Smooth muscle cell (in vitro differentiated cells): ENCODE data around the gene FSTL4. TPM values are rescaled to one million over a fixed set of nuclear protein-coding genes. Genes with fewer than 3 reads are reported as not detected.
"Not testable (repeated sequence)": the region's sequence is repeated elsewhere in the genome, so short reads cannot be mapped to it uniquely, and the experiment has no call there.

Source experiments
- DNase-seq: peaks from one replicate; lab custom pipeline; 2025; ENCODE audit not compliant: unreplicated experiment; lab: John Stamatoyannopoulos, UW
- H2AFZ ChIP-seq: fragments of 200-600 bp; sonication (generic); 2 replicates; pipeline ENCODE4 v1.6.0; 2016; ENCODE audit warnings: antibody characterized with exemption, low read depth, mild to moderate bottlenecking
- H3F3A ChIP-seq: fragments of 200-600 bp; sonication (generic); 2 replicates; pipeline ENCODE4 v1.6.0; 2017; ENCODE audit warnings: antibody characterized with exemption, low read depth
- H3K27ac ChIP-seq: fragments of 200-600 bp; sonication (generic); 2 replicates; pipeline ENCODE4 v1.5.1; 2016; ENCODE audit warnings: low read depth, mild to moderate bottlenecking
- H3K27me3 ChIP-seq: fragments of 200-600 bp; sonication (generic); 2 replicates; pipeline ENCODE4 v1.6.1; 2016; ENCODE audit warnings: low read depth, mild to moderate bottlenecking
- H3K36me3 ChIP-seq: fragments of 200-600 bp; sonication (generic); 2 replicates; pipeline ENCODE4 v1.5.1; 2016; ENCODE audit warnings: low read depth
- H3K4me1 ChIP-seq: fragments of 200-600 bp; sonication (generic); 2 replicates; pipeline ENCODE4 v1.5.1; 2016; ENCODE audit warnings: low read depth
- H3K4me2 ChIP-seq: fragments of 200-600 bp; sonication (generic); 2 replicates; pipeline ENCODE4 v1.6.0; 2016; ENCODE audit warnings: mild to moderate bottlenecking
- H3K4me3 ChIP-seq: fragments of 200-600 bp; sonication (generic); 2 replicates; pipeline ENCODE4 v1.5.1; 2016; ENCODE audit warnings: mild to moderate bottlenecking
- H3K79me2 ChIP-seq: fragments of 200-600 bp; sonication (generic); 2 replicates; pipeline ENCODE4 v1.6.0; 2016; ENCODE audit warnings: low read depth, mild to moderate bottlenecking
- H3K9ac ChIP-seq: fragments of 200-600 bp; sonication (generic); 2 replicates; pipeline ENCODE4 v1.6.0; 2016; ENCODE audit warnings: low read depth
- H3K9me3 ChIP-seq: fragments of 200-600 bp; sonication (generic); replicated peaks from 2 replicates; pipeline ENCODE4 v1.5.1; 2016; ENCODE audit warnings: low read depth
- H4K20me1 ChIP-seq: fragments of 200-600 bp; sonication (generic); 2 replicates; pipeline ENCODE4 v1.6.0; 2016; ENCODE audit warnings: low read depth
- WGBS: methylation state at CpG from one replicate; pipeline ENCODE4 v1.1.7; 2016; ENCODE audit warnings: low lambda C conversion rate; 5-methylcytosine and 5-hydroxymethylcytosine counted together
- polyA plus RNA-seq: library from polyadenylated mRNA; unstranded; fragments of >200 nt; fragmentation: Nextera tagmentation; extraction: Ambion mirVana; gene quantifications from 2 replicates; pipeline ENCODE4 v1.2.1, GENCODE V29; 2016
- total RNA-seq: library from RNA; depleted of rRNA; stranded (reverse); fragments of >200 nt; gene quantifications from 2 replicates; pipeline ENCODE4 v1.2.3, GENCODE V29; 2014
- TF ChIP-seq, protein P1 (sequence below): fragments of 200-600 bp; sonication (generic); IDR thresholded peaks from 2 replicates; pipeline ENCODE4 v1.5.1; 2017; ENCODE audit warnings: borderline replicate concordance, mild to moderate bottlenecking, antibody characterized with exemption; ENCODE audit not compliant: insufficient read depth, poor library complexity, severe bottlenecking

FSTL4 gene
- total and polyA plus RNA-seq, 2 experiments from 2014 or later, result 0.49 TPM; not detected in 1

DNA sequence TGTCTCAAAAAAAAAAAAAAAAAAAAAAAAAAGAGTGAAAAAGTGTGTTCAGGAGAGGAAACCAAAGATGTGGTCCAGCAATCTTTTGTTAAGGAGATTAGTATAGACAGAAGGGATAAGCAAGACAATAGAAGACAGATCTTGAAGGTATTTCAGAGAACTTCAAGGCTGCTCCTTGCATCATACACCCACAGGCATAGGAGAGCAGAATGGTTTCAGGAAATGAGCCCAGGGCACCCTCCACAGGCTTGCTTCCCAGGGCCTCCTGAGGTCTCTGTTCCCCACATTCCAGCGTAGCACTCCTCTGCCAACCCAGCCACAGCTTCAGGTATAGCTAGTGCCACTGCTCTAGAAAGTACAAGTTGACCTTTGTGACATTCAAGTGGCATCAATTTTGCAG lies 65.8 kb downstream of the FSTL4 start:
- Histone ChIP-seq H3K4me3 (no peak overlapping the region), H4K20me1 (no peaks in the 10 kb centered on the region), H2AFZ (no peak overlapping the region), H3K9ac (no peak overlapping the region), H3K9me3 (no peaks in the 10 kb centered on the region), H3K79me2 (no peaks in the 10 kb centered on the region), H3K4me1 (no peaks in the 10 kb centered on the region), H3K36me3 (no peaks in the 10 kb centered on the region), H3F3A (no peaks in the 10 kb centered on the region), H3K27ac (no peak overlapping the region), H3K4me2 (no peak overlapping the region), H3K27me3 (peaks cover 28% of the 10 kb centered on the region)
- no peak for DNase-seq
- WGBS, result 75% methylated on average over 1 of the region's 1 CpG
- TF ChIP-seq, protein P1, sequence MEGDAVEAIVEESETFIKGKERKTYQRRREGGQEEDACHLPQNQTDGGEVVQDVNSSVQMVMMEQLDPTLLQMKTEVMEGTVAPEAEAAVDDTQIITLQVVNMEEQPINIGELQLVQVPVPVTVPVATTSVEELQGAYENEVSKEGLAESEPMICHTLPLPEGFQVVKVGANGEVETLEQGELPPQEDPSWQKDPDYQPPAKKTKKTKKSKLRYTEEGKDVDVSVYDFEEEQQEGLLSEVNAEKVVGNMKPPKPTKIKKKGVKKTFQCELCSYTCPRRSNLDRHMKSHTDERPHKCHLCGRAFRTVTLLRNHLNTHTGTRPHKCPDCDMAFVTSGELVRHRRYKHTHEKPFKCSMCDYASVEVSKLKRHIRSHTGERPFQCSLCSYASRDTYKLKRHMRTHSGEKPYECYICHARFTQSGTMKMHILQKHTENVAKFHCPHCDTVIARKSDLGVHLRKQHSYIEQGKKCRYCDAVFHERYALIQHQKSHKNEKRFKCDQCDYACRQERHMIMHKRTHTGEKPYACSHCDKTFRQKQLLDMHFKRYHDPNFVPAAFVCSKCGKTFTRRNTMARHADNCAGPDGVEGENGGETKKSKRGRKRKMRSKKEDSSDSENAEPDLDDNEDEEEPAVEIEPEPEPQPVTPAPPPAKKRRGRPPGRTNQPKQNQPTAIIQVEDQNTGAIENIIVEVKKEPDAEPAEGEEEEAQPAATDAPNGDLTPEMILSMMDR, result no peak

- no peaks in the 10 kb centered on the region for H3K79me2 ChIP-seq
- H3K9ac ChIP-seq, result no peak overlapping the region
- no peak overlapping the region for H3K4me3 ChIP-seq
- no peak overlapping the region for H2AFZ ChIP-seq
- H4K20me1 ChIP-seq, result no peaks in the 10 kb centered on the region
- H3K4me1 ChIP-seq, result no peaks in the 10 kb centered on the region
- no peak overlapping the region for H3K4me2 ChIP-seq
- 83% methylated on average over 3 of the region's 3 CpGs for WGBS
- H3K27ac ChIP-seq, result no peak overlapping the region
- H3F3A ChIP-seq, result no peaks in the 10 kb centered on the region
- peaks cover 30% of the 10 kb centered on the region for H3K27me3 ChIP-seq
- H3K36me3 ChIP-seq, result no peaks in the 10 kb centered on the region
- H3K9me3 ChIP-seq, result no peaks in the 10 kb centered on the region
- no peak for DNase-seq
- TF ChIP-seq, protein P1, result no peak
Observed at GRCh38 chr5:133544346-133544745, 68.0 kb downstream of the FSTL4 start.

DNA sequence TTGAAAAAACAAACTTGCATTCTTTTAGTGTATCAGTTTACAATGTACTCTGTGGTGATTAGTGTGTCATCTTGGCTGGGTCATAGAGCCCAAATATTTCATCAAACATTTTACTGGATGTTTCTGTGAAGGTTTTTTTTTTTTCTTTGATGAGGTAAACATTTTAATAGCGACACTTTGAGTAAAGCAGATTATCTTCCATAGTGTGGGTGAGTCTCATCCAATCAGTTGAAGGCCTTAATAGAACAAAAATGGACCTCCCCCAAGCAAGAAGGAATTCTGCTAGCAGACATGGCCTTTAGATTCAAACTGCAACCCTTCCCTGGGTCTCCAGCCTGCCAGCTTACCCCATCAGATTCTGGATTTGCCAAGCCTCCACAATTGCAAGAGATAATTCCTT lies 72.5 kb downstream of the FSTL4 start:
- Histone ChIP-seq H3K9ac (no peak overlapping the region), H3K9me3 (no peaks in the 10 kb centered on the region), H3K27me3 (peaks cover 37% of the 10 kb centered on the region), H3K4me3 (no peak overlapping the region), H3K4me2 (no peak overlapping the region), H2AFZ (no peak overlapping the region), H3K36me3 (no peaks in the 10 kb centered on the region), H3K4me1 (peaks cover 4% of the 10 kb centered on the region), H3K79me2 (no peaks in the 10 kb centered on the region), H3F3A (no peaks in the 10 kb centered on the region), H4K20me1 (no peaks in the 10 kb centered on the region), H3K27ac (no peak overlapping the region)
- TF ChIP-seq, protein P1, result no peak
- DNase-seq, result no peak
- WGBS, result 95% methylated on average over 1 of the region's 1 CpG

DNA sequence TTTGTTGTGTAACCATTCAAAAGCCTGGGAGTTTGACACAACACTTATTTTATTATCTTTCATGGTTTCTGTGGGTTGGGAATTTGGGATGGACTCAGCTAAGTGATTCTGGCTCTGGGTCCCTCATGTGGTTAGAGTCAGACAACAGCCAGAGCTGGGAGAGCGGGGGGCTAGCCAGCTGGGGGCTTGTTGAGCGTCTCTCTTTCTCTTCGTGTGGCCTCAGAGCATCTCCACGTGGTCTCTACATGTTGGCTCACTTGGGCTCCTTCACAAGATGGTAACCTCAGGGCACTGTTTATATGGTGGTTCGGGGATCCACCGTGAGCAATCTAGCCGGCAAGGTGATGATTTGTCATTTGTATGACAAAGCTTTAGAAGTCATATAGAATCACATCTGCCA lies 73.6 kb downstream of the FSTL4 start:
- TF ChIP-seq, protein P1, result no peak
- WGBS, result 76% methylated on average over 7 of the region's 7 CpGs
- peaks cover 37% of the 10 kb centered on the region for H3K27me3 ChIP-seq
- no peak overlapping the region for H3K27ac ChIP-seq
- no peaks in the 10 kb centered on the region for H3F3A ChIP-seq
- no peak overlapping the region for H3K4me2 ChIP-seq
- H3K36me3 ChIP-seq, result no peaks in the 10 kb centered on the region
- no peaks in the 10 kb centered on the region for H4K20me1 ChIP-seq
- no peaks in the 10 kb centered on the region for H3K79me2 ChIP-seq
- no peak overlapping the region for H3K9ac ChIP-seq
- H3K4me1 ChIP-seq, result peaks cover 4% of the 10 kb centered on the region
- no peak overlapping the region for H3K4me3 ChIP-seq
- no peaks in the 10 kb centered on the region for H3K9me3 ChIP-seq
- no peak for DNase-seq
- H2AFZ ChIP-seq, result no peak overlapping the region

DNA sequence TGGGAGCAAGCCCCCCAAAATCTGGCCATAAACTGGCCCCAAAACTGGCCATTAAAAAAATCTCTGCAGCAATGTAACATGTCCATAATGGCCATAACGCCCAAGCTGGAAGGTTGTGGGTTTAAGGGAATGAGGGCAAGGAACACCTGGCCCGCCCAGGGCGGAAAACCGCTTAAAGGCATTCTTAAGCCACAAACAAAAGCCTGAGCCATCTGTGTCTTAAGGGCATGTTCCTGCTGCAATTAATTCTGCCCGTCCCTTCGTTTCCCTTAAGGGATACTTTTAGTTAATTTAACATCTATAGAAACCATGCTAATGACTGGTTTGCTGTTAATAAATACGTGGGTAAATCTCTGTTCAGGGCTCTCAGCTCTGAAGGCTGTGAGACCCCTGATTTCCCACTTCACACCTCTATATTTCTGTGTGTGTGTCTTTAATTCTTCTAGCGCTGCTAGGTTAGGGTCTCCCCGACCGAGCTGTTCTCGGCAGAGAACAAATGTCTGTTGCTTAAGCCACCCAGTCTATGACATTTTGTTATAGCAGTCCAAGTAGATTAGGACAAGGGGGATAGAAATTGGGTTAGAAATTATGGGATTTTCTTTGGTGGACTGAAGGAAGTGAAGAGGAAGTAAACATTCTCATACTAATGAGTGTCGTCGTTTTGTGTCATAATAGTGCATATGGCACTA lies 77.0 kb downstream of the FSTL4 start:
- H3K27me3 ChIP-seq, result peaks cover 14% of the 10 kb centered on the region
- H3K9ac ChIP-seq, H3K4me1 ChIP-seq, H3K36me3 ChIP-seq, DNase-seq, H3K79me2 ChIP-seq, H4K20me1 ChIP-seq, H3K4me2 ChIP-seq, H2AFZ ChIP-seq, H3F3A ChIP-seq, H3K4me3 ChIP-seq, H3K9me3 ChIP-seq, H3K27ac ChIP-seq: not testable (repeated sequence)
- WGBS, result 83% methylated on average over 13 of the region's 13 CpGs
